Body of pancreas (tissue), 4 donors: ENCODE results near the gene IRX3. TPM values are rescaled to one million over a fixed set of nuclear protein-coding genes. Genes with fewer than 3 reads are reported as not detected.

Experiments used
- ATAC-seq: fragments of 150-250 bp; one replicate; pipeline ENCODE4 v1.9.1; 2016
- DNase-seq, 4 donors: peaks; one replicate each; pipeline ENCODE4 v3.0.0-alpha.2; 2019
- H3K27ac ChIP-seq, 4 donors: fragments of 200-600 bp; sonication (generic); 1 replicate in 3 of 4; 2 replicates in 1 of 4; pipeline versions ENCODE4 v1.5.1 to v1.6.1; 2016 to 2019; ENCODE audit warnings: mild to moderate bottlenecking in 1 of 4, mixed read lengths in 1 of 4, moderate library complexity in 1 of 4
- H3K27me3 ChIP-seq, 2 donors: fragments of 200-600 bp; sonication (generic); one replicate each; pipeline ENCODE4 v1.6.0; 2016; ENCODE audit warnings: mild to moderate bottlenecking in 1 of 2
- H3K36me3 ChIP-seq, 2 donors: fragments of 200-600 bp; sonication (generic); replicated peaks in 1 of 2; 2 replicates each; pipeline ENCODE4 v1.5.1; 2016; ENCODE audit warnings: low read depth in 2 of 2; ENCODE audit not compliant: insufficient read depth in 1 of 2
- H3K4me1 ChIP-seq: fragments of 200-600 bp; sonication (generic); one replicate; pipeline ENCODE4 v1.6.0; 2016
- H3K4me3 ChIP-seq, 2 donors: fragments of 200-600 bp; sonication (generic); 1 replicate in 1 of 2; 2 replicates in 1 of 2; pipeline ENCODE4 v1.5.1; 2016 to 2019
- H3K9me3 ChIP-seq, 3 donors: fragments of 200-600 bp; sonication (generic); 1 replicate in 2 of 3; 2 replicates in 1 of 3; pipeline ENCODE4 v1.5.1; 2016
- POLR2A ChIP-seq, 3 donors: fragments of 450-650 bp; IDR thresholded peaks; one replicate each; pipeline ENCODE4 v1.6.1; 2016; ENCODE audit warnings: antibody characterized with exemption in 3 of 3, mild to moderate bottlenecking in 2 of 3
- WGBS, 2 donors: methylation state at CpG; one replicate each; pipeline ENCODE4 v1.1.5; 2017; 5-methylcytosine and 5-hydroxymethylcytosine counted together
- intact Hi-C: fragments of 100-400 bp; cut with DNase I; formaldehyde crosslinking; loops from one replicate; pipeline ENCODE4 v1.15.1; 2023
- total RNA-seq, 2 donors: library from RNA; depleted of rRNA; stranded (reverse); fragments of >200 nt; gene quantifications; one replicate each; pipeline ENCODE4 v1.1.0, GENCODE V29; 2016
- TF ChIP-seq, protein P1 (sequence below), 7 experiments: fragments of 450-650 bp in 4 of 7; fragments of 200-600 bp in 3 of 7; sonication (generic) in 3 of 7; IDR thresholded peaks; one replicate each; pipeline ENCODE4 v1.5.1; 2016 to 2019; ENCODE audit warnings: antibody characterized with exemption in 7 of 7

IRX3 gene
- total RNA-seq, 2 donors from 2014 or later: 1.6 to 2.6 TPM

DNA sequence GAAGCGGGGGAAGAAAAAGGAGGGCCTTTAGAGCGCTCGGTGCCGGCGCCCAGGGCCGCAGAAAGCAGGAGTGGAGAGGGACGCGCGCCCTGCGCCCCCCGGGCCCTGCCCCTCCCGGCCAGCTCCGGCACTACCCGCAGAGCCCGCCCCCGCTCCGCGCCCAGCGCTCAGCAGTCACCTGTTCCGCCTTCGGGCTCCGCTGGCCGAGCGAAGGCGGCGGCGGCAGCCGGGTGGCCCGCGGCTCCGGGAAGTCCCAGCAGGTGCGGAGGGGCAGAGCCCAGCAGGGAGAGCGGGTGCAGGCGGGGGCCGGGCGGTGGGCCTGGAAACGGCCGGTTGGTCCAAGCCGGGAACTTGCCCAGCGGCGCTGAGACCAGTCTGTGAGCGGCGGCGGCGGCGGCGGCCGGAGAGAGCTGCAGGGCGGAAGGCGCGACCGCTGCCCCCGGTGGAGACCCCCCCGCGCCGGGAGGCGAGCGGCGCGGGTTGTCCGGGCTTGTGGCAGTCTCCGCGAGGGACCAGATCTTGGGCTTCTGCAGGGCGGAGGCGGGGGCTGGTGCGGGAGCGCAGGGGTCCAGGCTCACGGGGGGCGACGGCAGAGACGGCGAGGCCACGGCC, 2.2 kb downstream of the IRX3 start:
- DNase-seq: peak in 2 of 4 donors; percentile 27 to 45

DNA sequence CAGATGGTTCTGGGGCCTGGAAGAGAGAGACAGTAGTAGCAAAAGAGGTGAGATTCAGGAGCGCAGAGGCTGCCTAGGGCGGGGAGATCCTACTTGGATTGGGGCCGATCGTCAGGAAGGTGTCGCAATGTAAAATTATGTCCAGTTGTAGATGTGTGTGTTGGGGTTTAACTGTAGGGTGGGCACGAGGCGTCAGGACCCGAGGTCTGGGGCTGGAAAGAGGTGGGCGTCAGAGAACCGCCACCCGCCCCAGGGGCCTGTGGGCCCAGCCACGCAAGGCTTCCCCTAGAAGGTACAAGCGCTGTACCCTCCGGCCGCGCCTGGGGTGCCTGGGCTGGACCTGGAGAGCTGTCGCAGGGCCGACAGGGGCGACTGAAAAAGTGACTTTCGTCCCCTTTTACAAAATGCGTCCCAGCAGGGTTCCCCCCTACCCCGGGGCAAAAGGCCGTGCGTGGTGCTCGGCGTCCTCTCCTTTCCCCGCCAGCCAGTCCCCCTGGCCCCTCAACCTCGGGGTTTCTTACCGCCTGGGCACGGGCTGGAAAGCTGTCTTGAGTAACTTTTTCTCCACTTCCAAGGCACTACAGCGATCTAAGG, 2.8 kb downstream of the IRX3 start:
- TF ChIP-seq, protein P1, sequence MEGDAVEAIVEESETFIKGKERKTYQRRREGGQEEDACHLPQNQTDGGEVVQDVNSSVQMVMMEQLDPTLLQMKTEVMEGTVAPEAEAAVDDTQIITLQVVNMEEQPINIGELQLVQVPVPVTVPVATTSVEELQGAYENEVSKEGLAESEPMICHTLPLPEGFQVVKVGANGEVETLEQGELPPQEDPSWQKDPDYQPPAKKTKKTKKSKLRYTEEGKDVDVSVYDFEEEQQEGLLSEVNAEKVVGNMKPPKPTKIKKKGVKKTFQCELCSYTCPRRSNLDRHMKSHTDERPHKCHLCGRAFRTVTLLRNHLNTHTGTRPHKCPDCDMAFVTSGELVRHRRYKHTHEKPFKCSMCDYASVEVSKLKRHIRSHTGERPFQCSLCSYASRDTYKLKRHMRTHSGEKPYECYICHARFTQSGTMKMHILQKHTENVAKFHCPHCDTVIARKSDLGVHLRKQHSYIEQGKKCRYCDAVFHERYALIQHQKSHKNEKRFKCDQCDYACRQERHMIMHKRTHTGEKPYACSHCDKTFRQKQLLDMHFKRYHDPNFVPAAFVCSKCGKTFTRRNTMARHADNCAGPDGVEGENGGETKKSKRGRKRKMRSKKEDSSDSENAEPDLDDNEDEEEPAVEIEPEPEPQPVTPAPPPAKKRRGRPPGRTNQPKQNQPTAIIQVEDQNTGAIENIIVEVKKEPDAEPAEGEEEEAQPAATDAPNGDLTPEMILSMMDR (IDR thresholded peaks at IDR 0.05): no peak
- no peak for TF ChIP-seq POLR2A (IDR thresholded peaks at IDR 0.05)
- 11 to 16% methylated on average over 18 to 31 of the region's 31 CpGs for WGBS, 2 donors
- Histone ChIP-seq H3K9me3 (no peaks in the 10 kb centered on the region), H3K27ac (no peak overlapping the region), H3K4me3 (peak overlapping the region in 1 of 2 donors; percentile 38), H3K4me1 (peaks cover 62% of the 10 kb centered on the region), H3K36me3 (no peaks in the 10 kb centered on the region), H3K27me3 (peaks cover 0 to 39% of the 10 kb centered on the region in 2 donors)
- DNase-seq: no peak
- no peak for ATAC-seq
- intact Hi-C loops: no loop called here

More for the DNA sequence above, 2.2 kb downstream of the IRX3 start:
- intact Hi-C loops: no loop called here
- Histone ChIP-seq H3K27me3 (peaks cover 0 to 39% of the 10 kb centered on the region in 2 donors), H3K4me1 (peaks cover 62% of the 10 kb centered on the region), H3K36me3 (no peaks in the 10 kb centered on the region), H3K4me3 (peak overlapping the region in 1 of 2 donors; percentile 38), H3K9me3 (no peaks in the 10 kb centered on the region), H3K27ac (no peak overlapping the region)
- TF ChIP-seq, protein P1 (IDR thresholded peaks at IDR 0.05): peak in 1 of 7 experiments; percentile 2
- peak in 1 of 3 donors; percentile 9 for TF ChIP-seq POLR2A (IDR thresholded peaks at IDR 0.05)
- no peak for ATAC-seq
- WGBS, 2 donors: 3% methylated on average over 24 to 64 of the region's 73 CpGs

DNA sequence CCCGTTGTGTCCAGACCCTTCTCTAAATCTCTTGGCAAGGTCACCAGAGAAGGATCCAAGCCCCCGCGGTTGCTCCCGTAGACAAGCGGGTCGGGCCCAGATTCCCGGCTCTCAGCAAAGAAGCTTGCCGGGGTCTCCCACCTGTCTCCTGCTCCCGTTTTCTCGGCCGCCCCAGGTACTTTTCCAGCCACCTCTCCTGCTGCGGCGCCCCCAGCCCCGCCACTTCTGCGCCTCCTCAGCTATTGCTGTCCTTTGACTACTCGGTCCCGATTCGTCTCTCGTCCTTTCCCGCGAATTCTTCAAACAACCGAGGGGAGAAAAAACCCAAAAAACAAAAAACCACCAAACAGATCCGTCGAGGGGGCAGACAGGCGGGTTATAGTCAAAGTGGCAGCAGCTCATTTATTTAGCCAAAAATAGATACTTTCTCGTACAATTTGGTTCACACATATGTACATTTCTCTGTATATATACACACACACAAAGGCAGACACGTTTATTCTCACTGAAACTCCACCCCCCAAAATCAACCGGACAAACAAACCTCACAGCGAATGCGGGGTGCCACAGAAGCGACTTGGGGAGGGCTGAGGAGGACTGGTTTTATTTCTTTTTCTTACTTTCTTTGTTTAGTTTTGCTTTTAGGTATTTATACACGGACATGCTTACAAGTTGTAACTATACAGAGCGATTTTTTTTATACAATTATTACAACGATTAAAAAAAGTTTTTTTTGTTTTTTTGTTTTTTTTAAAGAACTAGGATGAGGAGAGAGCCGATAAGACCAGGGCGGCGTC, 3.5 kb downstream of the IRX3 start:
- no peak for DNase-seq
- intact Hi-C loops: no loop called here
- no peak overlapping the region for H3K4me3 ChIP-seq
- TF ChIP-seq POLR2A (IDR thresholded peaks at IDR 0.05): no peak
- TF ChIP-seq, protein P1 (IDR thresholded peaks at IDR 0.05): no peak
- H3K9me3 ChIP-seq: no peaks in the 10 kb centered on the region
- H3K27ac ChIP-seq: no peak overlapping the region
- no peak for ATAC-seq
- H3K36me3 ChIP-seq: no peaks in the 10 kb centered on the region
- H3K4me1 ChIP-seq: peaks cover 61% of the 10 kb centered on the region
- WGBS, 2 donors: 11 to 17% methylated on average over 33 to 37 of the region's 37 CpGs
- H3K27me3 ChIP-seq: peaks cover 0 to 39% of the 10 kb centered on the region in 2 donors

DNA sequence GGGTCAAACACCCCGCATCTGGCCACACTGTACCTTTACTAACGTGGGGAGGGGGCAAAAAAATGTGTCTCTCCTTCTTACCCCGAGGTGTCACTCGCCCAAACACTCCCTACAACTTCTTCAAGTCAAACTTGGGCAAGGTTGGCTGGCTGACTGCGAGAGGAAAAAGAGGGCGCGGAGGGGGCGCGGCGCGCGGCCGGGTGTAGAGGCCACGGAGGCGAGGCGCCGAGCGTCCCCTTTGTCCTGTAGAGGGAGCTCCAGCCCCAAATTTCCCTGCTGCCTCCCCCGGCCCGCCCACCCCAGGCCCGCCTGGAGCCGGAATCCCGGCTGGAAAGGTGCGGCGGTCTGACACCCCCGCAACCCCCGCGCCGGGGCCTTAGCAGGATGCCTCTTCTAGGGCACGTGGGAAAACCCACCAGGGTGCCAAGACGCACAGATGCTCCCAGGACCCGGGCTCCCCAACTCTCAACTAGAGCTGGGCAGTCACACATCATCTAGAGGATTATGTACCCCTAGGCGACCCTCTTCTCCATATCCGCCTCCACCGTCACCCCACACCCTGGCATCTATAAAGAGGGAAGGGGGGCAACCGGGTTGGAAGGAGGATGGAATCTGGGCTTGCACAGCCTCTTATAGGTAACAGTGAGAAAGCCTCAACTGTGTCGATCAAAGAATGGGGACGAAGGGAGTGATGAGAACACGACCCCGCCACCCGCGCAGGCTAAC, 4.2 kb downstream of the IRX3 start:
- Histone ChIP-seq H3K4me3 (no peak overlapping the region), H3K4me1 (peaks cover 54% of the 10 kb centered on the region), H3K27ac (no peak overlapping the region), H3K27me3 (peaks cover 0 to 39% of the 10 kb centered on the region in 2 donors), H3K9me3 (no peaks in the 10 kb centered on the region), H3K36me3 (no peaks in the 10 kb centered on the region)
- intact Hi-C loops: no loop called here
- ATAC-seq (no peak), DNase-seq (peak; percentile 40 to 59 (median 50))
- 8 to 23% methylated on average over 25 to 35 of the region's 42 CpGs for WGBS, 2 donors
- TF ChIP-seq, protein P1 (IDR thresholded peaks at IDR 0.05): peak; percentile 38 to 68 (median 46)
- no peak for TF ChIP-seq POLR2A (IDR thresholded peaks at IDR 0.05)
